GM23338 (cell line): Measurements from ENCODE around the gene NAMPT. TPM values are rescaled to one million over a fixed set of nuclear protein-coding genes. Genes with fewer than 3 reads are reported as not detected.
"Not testable (repeated sequence)": the region's sequence is repeated elsewhere in the genome, so short reads cannot be mapped to it uniquely, and the experiment has no call there.

ENCODE experiments used
- ATAC-seq: fragments of 200-7000 bp; cut with Tn5 transposase; 3 replicates; pipeline ENCODE4 v1.9.1; 2020
- DNase-seq: peaks from one replicate; pipeline ENCODE4 v3.0.0-alpha.2; 2015; ENCODE audit warnings: low spot score
- H2AFZ ChIP-seq: fragments of 200-600 bp; sonication (generic); 2 replicates; pipeline ENCODE4 v1.8.0; 2016; ENCODE audit warnings: antibody characterized with exemption, mild to moderate bottlenecking, moderate library complexity
- H3F3A ChIP-seq: fragments of 200-600 bp; sonication (generic); replicated peaks from 2 replicates; pipeline ENCODE4 v1.8.0; 2017; ENCODE audit warnings: antibody characterized with exemption, mixed run types, low read depth
- H3K27ac ChIP-seq: fragments of 200-600 bp; sonication (generic); 2 replicates; pipeline ENCODE4 v1.6.1; 2016; ENCODE audit warnings: low read depth
- H3K27me3 ChIP-seq: fragments of 200-600 bp; sonication (generic); 2 replicates; pipeline ENCODE4 v1.8.0; 2016; ENCODE audit warnings: mild to moderate bottlenecking, mixed run types, moderate library complexity; ENCODE audit not compliant: insufficient read depth
- H3K36me3 ChIP-seq: fragments of 200-600 bp; sonication (generic); 2 replicates; pipeline ENCODE4 v1.8.0; 2016; ENCODE audit warnings: mild to moderate bottlenecking; ENCODE audit not compliant: insufficient read depth
- H3K4me1 ChIP-seq: fragments of 200-600 bp; sonication (generic); 2 replicates; pipeline ENCODE4 v1.8.0; 2016; ENCODE audit warnings: mild to moderate bottlenecking, moderate library complexity; ENCODE audit not compliant: insufficient read depth
- H3K4me2 ChIP-seq: fragments of 200-600 bp; sonication (generic); 2 replicates; pipeline ENCODE4 v1.7.1; 2017; ENCODE audit warnings: mixed run types
- H3K4me3 ChIP-seq: fragments of 200-600 bp; sonication (generic); 2 replicates; pipeline ENCODE4 v1.6.1; 2016; ENCODE audit warnings: mixed run types
- H3K79me2 ChIP-seq: fragments of 200-600 bp; sonication (generic); replicated peaks from 2 replicates; pipeline ENCODE4 v1.8.0; 2017; ENCODE audit warnings: mild to moderate bottlenecking; ENCODE audit not compliant: insufficient read depth
- H3K9me2 ChIP-seq: fragments of 200-600 bp; sonication (generic); 2 replicates; pipeline ENCODE4 v1.8.0; 2017; ENCODE audit not compliant: insufficient read depth
- H4K20me1 ChIP-seq: fragments of 200-600 bp; sonication (generic); replicated peaks from 2 replicates; pipeline ENCODE4 v1.8.0; 2017; ENCODE audit warnings: mild to moderate bottlenecking; ENCODE audit not compliant: insufficient read depth
- H3K27ac Mint-ChIP-seq: 2 replicates; pipeline ENCODE4 v1.8.0; 2020; ENCODE audit warnings: inconsistent platforms, mild to moderate bottlenecking, moderate library complexity, mixed read lengths
- H3K27me3 Mint-ChIP-seq: 3 replicates; pipeline ENCODE4 v1.8.0; 2022; ENCODE audit warnings: low read depth, mild to moderate bottlenecking, moderate library complexity, mixed read lengths, inconsistent platforms; ENCODE audit not compliant: insufficient read depth, poor library complexity
- H3K36me3 Mint-ChIP-seq: 3 replicates; pipeline ENCODE4 v1.8.0; 2021; ENCODE audit warnings: low read depth, mild to moderate bottlenecking, inconsistent platforms, moderate library complexity, mixed read lengths
- H3K4me1 Mint-ChIP-seq: 3 replicates; pipeline ENCODE4 v1.8.0; 2020; ENCODE audit warnings: mild to moderate bottlenecking, inconsistent platforms, mixed read lengths
- H3K4me3 Mint-ChIP-seq: 3 replicates; pipeline ENCODE4 v1.8.0; 2021; ENCODE audit warnings: moderate library complexity, mild to moderate bottlenecking, inconsistent platforms, mixed read lengths
- H3K9me3 Mint-ChIP-seq: 3 replicates; pipeline ENCODE4 v1.8.0; 2020; ENCODE audit warnings: moderate library complexity, mild to moderate bottlenecking, inconsistent platforms, mixed read lengths
- CTCF ChIP-seq, 2 experiments: fragments of 200-600 bp in 1 of 2; sonication (generic) in 1 of 2; conservative IDR thresholded peaks; 2 replicates each; pipeline versions ENCODE4 v1.5.1 to v1.6.1; 2016 to 2017; ENCODE audit warnings: antibody characterized with exemption in 2 of 2, low read depth in 2 of 2, mild to moderate bottlenecking in 2 of 2, moderate library complexity in 1 of 2
- JUNB ChIP-seq: IDR thresholded peaks from one replicate; pipeline ENCODE4 v1.6.1; 2016; ENCODE audit warnings: antibody characterized with exemption; ENCODE audit not compliant: unreplicated experiment
- NANOG ChIP-seq: IDR thresholded peaks from 2 replicates; pipeline ENCODE4 v1.6.1; 2016; ENCODE audit warnings: antibody characterized with exemption, borderline replicate concordance
- POLR2AphosphoS5 ChIP-seq: IDR thresholded peaks from 2 replicates; pipeline ENCODE4 v1.6.1; 2016; ENCODE audit warnings: antibody characterized with exemption, low read depth
- STAT1 ChIP-seq: IDR thresholded peaks from one replicate; pipeline ENCODE4 v1.6.1; 2016; ENCODE audit warnings: antibody characterized with exemption; ENCODE audit not compliant: unreplicated experiment
- ZNF114 ChIP-seq: fragments of 250-450 bp; sonication (Bioruptor Pico); IDR thresholded peaks from 2 replicates; pipeline ENCODE4 v1.5.0; 2020; ENCODE audit warnings: mild to moderate bottlenecking, moderate library complexity
- ZNF331 ChIP-seq: fragments of 250-450 bp; sonication (Bioruptor Pico); IDR thresholded peaks from 2 replicates; pipeline ENCODE4 v1.5.0; 2020; ENCODE audit warnings: low read depth, mild to moderate bottlenecking, moderate library complexity
- polyA plus RNA-seq: library from polyadenylated mRNA; unstranded; fragments of >200 nt; fragmentation: Nextera tagmentation; extraction: Ambion mirVana; gene quantifications from 2 replicates; pipeline ENCODE4 v1.2.1, GENCODE V29; 2016
- total RNA-seq: library from RNA; depleted of rRNA; stranded (reverse); fragments of >200 nt; shearing (Covaris generic); gene quantifications from 2 replicates; pipeline ENCODE4 v1.2.3, GENCODE V29; 2014

The NAMPT gene
- total and polyA plus RNA-seq, 2 experiments from 2014 or later, result 37.9 to 73.9 TPM

GRCh38 chr7:106298631-106299030 lies 13.8 kb upstream of the NAMPT start:
- DNase-seq, H3K27ac Mint-ChIP-seq, H3K27me3 Mint-ChIP-seq, H3K9me2 ChIP-seq, H3K4me3 ChIP-seq, H3K27me3 ChIP-seq, H3K36me3 Mint-ChIP-seq, ATAC-seq, H3K79me2 ChIP-seq, H2AFZ ChIP-seq, H3K4me3 Mint-ChIP-seq, H4K20me1 ChIP-seq, H3K4me1 ChIP-seq, H3K9me3 Mint-ChIP-seq, H3K4me2 ChIP-seq, H3K36me3 ChIP-seq, H3K4me1 Mint-ChIP-seq, H3F3A ChIP-seq, H3K27ac ChIP-seq: not testable (repeated sequence)

- peaks cover 14% of the 10 kb centered on the region for H3K9me3 Mint-ChIP-seq
- not testable (repeated sequence) for H4K20me1 ChIP-seq, H3K79me2 ChIP-seq, H3K4me2 ChIP-seq, H3F3A ChIP-seq, DNase-seq, H3K4me3 ChIP-seq, H3K27me3 Mint-ChIP-seq, H3K27me3 ChIP-seq, H3K4me3 Mint-ChIP-seq, H3K27ac ChIP-seq, ATAC-seq, H3K36me3 ChIP-seq, H3K36me3 Mint-ChIP-seq, H3K4me1 ChIP-seq, H3K27ac Mint-ChIP-seq, H2AFZ ChIP-seq, H3K4me1 Mint-ChIP-seq, H3K9me2 ChIP-seq
Measured at GRCh38 chr7:106298155-106298554, 13.4 kb upstream of the NAMPT start.

GRCh38 chr7:106294334-106294733 lies 9.6 kb upstream of the NAMPT start:
- no peak overlapping the region for H2AFZ ChIP-seq
- Mint-ChIP-seq H3K4me1 (no peaks in the 10 kb centered on the region), H3K27me3 (peaks cover 2% of the 10 kb centered on the region), H3K27ac (no peak overlapping the region), H3K36me3 (peaks cover 7% of the 10 kb centered on the region), H3K9me3 (peaks cover 18% of the 10 kb centered on the region), H3K4me3 (no peak overlapping the region)
- no peaks in the 10 kb centered on the region for H4K20me1 ChIP-seq
- no peak overlapping the region for H3K4me3 ChIP-seq
- H3K36me3 ChIP-seq, result no peaks in the 10 kb centered on the region
- H3K79me2 ChIP-seq, result no peaks in the 10 kb centered on the region
- peak; percentile 15 for DNase-seq
- H3K4me2 ChIP-seq, result no peak overlapping the region
- H3F3A ChIP-seq, result no peaks in the 10 kb centered on the region
- H3K4me1 ChIP-seq, result no peaks in the 10 kb centered on the region
- H3K27me3 ChIP-seq, result no peaks in the 10 kb centered on the region
- H3K27ac ChIP-seq, result no peak overlapping the region
- no peaks in the 10 kb centered on the region; the same call in 1 of the 2 replicates for H3K9me2 ChIP-seq
- no peak for ATAC-seq
- no peak for TF ChIP-seq ZNF331
- no peak for TF ChIP-seq JUNB
- no peak for TF ChIP-seq ZNF114 (CRISPR knock-in tag)
- TF ChIP-seq STAT1, result no peak
- no peak for TF ChIP-seq NANOG
- TF ChIP-seq POLR2AphosphoS5, result no peak
- peak; percentile 9 to 36; a peak in 2 of 4 replicates for TF ChIP-seq CTCF (conservative IDR thresholded peaks at IDR 0.05; ENCODE audit: low read depth in 2 of 2)
